OCI-LY3 (cell line): ENCODE data around the gene DLD.
"Not testable (repeated sequence)": the region's sequence is repeated elsewhere in the genome, so short reads cannot be mapped to it uniquely, and the experiment has no call there.

Source experiments
- H2AFZ ChIP-seq: fragments of 200-600, 300-600 bp; shearing (Covaris generic); 2 replicates; pipeline ENCODE4 v1.6.0; 2014; ENCODE audit warnings: antibody characterized with exemption, low read depth, low read length
- H3K27ac ChIP-seq: fragments of 200-600, 300-600 bp; sonication (generic); 2 replicates; pipeline ENCODE4 v1.5.1; 2014; ENCODE audit warnings: mild to moderate bottlenecking, low read length, moderate library complexity, mixed read lengths
- H3K27me3 ChIP-seq: fragments of 200-600, 300-600 bp; sonication (generic); 2 replicates; pipeline ENCODE4 v1.6.1; 2014; ENCODE audit warnings: low read depth, low read length, mixed read lengths
- H3K36me3 ChIP-seq: fragments of 200-600, 300-600 bp; sonication (generic); replicated peaks from 2 replicates; pipeline ENCODE3; 2014; ENCODE audit warnings: low read depth, low read length, mixed read lengths
- H3K4me1 ChIP-seq: fragments of 300-600, 200-600 bp; sonication (generic); 2 replicates; pipeline ENCODE4 v1.6.1; 2014; ENCODE audit warnings: low read length, mixed read lengths
- H3K4me2 ChIP-seq: fragments of 200-600, 300-600 bp; sonication (generic); 2 replicates; pipeline ENCODE4 v1.6.1; 2014; ENCODE audit warnings: low read length, mixed read lengths
- H3K4me3 ChIP-seq: fragments of 300-600, 200-600 bp; sonication (generic); 2 replicates; pipeline ENCODE4 v1.5.1; 2014; ENCODE audit warnings: antibody characterized with exemption, mild to moderate bottlenecking, low read length, moderate library complexity
- H3K79me2 ChIP-seq: fragments of 300-600, 200-600 bp; shearing (Covaris generic); 2 replicates; pipeline ENCODE4 v1.6.1; 2014; ENCODE audit warnings: mild to moderate bottlenecking, low read length, mixed read lengths
- H3K9ac ChIP-seq: fragments of 300-600, 200-600 bp; shearing (Covaris generic); 2 replicates; pipeline ENCODE4 v1.6.0; 2014; ENCODE audit warnings: mild to moderate bottlenecking, low read length, moderate library complexity
- H3K9me3 ChIP-seq: fragments of 200-600, 300-600 bp; shearing (Covaris generic); 2 replicates; pipeline ENCODE4 v1.6.1; 2014; ENCODE audit warnings: low read length, mixed read lengths; ENCODE audit not compliant: insufficient read depth
- H4K20me1 ChIP-seq: fragments of 200-600, 300-600 bp; sonication (generic); 2 replicates; pipeline ENCODE4 v1.6.1; 2016; ENCODE audit warnings: low read length, mixed read lengths; ENCODE audit not compliant: insufficient read depth
- CTCF ChIP-seq: fragments of 200-600, 300-600 bp; sonication (generic); IDR thresholded peaks from 2 replicates; pipeline ENCODE4 v1.5.1; 2014; ENCODE audit warnings: antibody characterized with exemption, low read length, low read depth
- EZH2phosphoT487 ChIP-seq: fragments of 200-600 bp; shearing (Covaris generic); IDR thresholded peaks from 2 replicates; pipeline ENCODE4 v1.6.1; 2018; ENCODE audit warnings: antibody characterized with exemption, mixed run types, low read depth

Gene DLD

DNA sequence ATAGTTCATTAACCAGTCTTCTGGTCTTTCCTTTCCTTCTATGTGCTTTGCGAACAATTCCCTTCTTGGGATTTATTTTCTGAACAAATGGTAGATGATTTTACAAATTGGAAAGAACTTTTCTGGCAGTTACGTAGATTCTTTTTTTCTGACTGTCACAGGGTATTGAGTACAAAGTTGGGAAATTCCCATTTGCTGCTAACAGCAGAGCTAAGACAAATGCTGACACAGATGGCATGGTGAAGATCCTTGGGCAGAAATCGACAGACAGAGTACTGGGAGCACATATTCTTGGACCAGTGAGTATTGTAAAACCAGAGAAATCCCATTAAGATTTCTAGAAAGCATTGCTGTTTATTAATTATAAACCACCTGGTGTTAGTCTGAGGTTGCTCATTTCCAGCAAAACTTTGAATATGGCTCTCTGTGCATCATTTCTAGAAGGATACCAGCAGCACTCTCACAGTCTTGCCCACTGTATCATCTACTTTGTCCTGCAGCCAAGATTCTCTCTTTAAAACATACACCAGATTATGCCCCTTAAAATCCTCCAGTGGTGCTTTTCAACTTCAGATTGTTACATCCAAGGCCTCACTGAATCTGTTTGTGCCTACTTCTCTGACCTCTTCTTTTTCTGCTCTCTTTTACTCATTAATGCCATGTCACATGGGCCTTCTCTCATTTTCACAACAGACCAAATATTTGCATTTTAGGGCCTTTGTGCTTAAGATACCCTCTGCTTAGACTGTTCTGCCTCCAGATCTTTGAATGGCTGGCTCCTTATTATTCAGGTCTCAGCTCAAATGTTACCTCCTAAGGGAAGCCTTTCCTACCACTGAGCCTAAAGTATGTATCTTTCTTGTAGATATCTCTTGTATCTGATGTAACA, 27.0 kb downstream of the DLD start:
- H3K79me2 ChIP-seq, result no peaks in the 10 kb centered on the region; the same call in 1 of the 2 replicates
- H3K9ac ChIP-seq, result no peak overlapping the region
- no peaks in the 10 kb centered on the region for H3K9me3 ChIP-seq
- peak overlapping the region; percentile 59 for H3K4me2 ChIP-seq
- TF ChIP-seq CTCF (no peak), EZH2phosphoT487 (no peak)
- H3K4me1 ChIP-seq, result peaks cover 35% of the 10 kb centered on the region
- H3K27me3 ChIP-seq, result no peaks in the 10 kb centered on the region
- H3K27ac ChIP-seq, result peak overlapping the region; percentile 61
- H3K4me3 ChIP-seq, result peak overlapping the region; percentile 15; the same call in 1 of the 2 replicates
- H2AFZ ChIP-seq, result no peak overlapping the region
- 0 out of 2 replicates have a peak, but pooled peaks cover 4% of the 10 kb centered on the region for H4K20me1 ChIP-seq
- peaks cover 35% of the 10 kb centered on the region for H3K36me3 ChIP-seq

- TF ChIP-seq CTCF, result no peak
- TF ChIP-seq EZH2phosphoT487, result no peak
- H3K4me1 ChIP-seq, result peaks cover 35% of the 10 kb centered on the region
- no peak overlapping the region for H3K4me3 ChIP-seq
- H3K36me3 ChIP-seq, result peaks cover 42% of the 10 kb centered on the region
- no peak overlapping the region for H2AFZ ChIP-seq
- H3K4me2 ChIP-seq, result peak overlapping the region; percentile 59
- no peaks in the 10 kb centered on the region for H3K9me3 ChIP-seq
- no peak overlapping the region for H3K9ac ChIP-seq
- H4K20me1 ChIP-seq, result 0 out of 2 replicates have a peak, but pooled peaks cover 4% of the 10 kb centered on the region
- no peaks in the 10 kb centered on the region; the same call in 1 of the 2 replicates for H3K79me2 ChIP-seq
- no peaks in the 10 kb centered on the region for H3K27me3 ChIP-seq
- H3K27ac ChIP-seq, result peak overlapping the region; percentile 61
Observed at GRCh38 chr7:107918948-107919347, 28.0 kb downstream of the DLD start.

DNA sequence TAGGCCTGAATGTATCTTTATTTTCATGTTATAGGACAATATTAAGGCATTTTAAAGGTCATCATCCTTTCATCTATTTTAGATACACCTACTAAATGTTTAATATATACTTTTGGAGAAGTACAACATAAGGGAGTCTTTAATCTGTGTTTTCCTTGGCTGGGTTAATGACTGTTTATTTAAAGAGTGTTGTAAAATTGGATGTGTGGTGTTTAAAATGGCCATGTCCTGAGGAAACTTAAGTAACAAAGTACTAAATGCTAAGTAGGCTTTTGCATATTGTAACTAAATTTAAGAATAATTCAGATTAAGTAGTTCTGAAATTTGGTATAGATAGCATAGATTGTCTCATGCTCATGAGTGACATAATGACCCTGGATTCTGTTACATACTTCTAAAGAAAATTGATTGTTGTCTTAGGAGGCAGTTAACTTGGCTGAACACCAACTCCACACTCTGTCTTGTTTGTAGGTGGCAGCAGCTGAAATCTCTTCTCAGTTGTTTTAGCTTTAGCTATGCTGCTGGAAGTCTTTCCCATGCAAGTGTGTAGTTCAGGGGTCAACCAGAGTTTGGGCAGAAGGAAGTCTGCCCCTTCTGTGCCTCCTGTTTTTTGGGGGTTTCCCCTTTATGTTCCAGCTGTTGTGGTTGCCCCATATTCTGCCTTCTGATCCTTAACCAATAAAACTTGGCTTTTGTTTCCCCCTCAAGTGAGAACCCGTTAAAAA, 29.2 kb downstream of the DLD start:
- Histone ChIP-seq H3K4me3 (no peak overlapping the region), H3K27ac (no peak overlapping the region), H3K36me3 (peaks cover 45% of the 10 kb centered on the region), H4K20me1 (0 out of 2 replicates have a peak, but pooled peaks cover 4% of the 10 kb centered on the region), H3K4me2 (peak overlapping the region; percentile 28), H3K4me1 (peaks cover 43% of the 10 kb centered on the region), H3K79me2 (no peaks in the 10 kb centered on the region), H3K9me3 (no peaks in the 10 kb centered on the region), H3K9ac (no peak overlapping the region), H3K27me3 (no peaks in the 10 kb centered on the region), H2AFZ (no peak overlapping the region)
- TF ChIP-seq CTCF, result no peak
- TF ChIP-seq EZH2phosphoT487, result no peak

GRCh38 chr7:107921826-107922225, 30.8 kb downstream of the DLD start:
- Histone ChIP-seq H3K36me3 (peaks cover 53% of the 10 kb centered on the region), H3K4me1 (peaks cover 43% of the 10 kb centered on the region)
- not testable (repeated sequence) for H3K27me3 ChIP-seq, H2AFZ ChIP-seq, H3K9me3 ChIP-seq, H3K4me3 ChIP-seq, H3K79me2 ChIP-seq, H3K9ac ChIP-seq, H3K27ac ChIP-seq, H3K4me2 ChIP-seq, H4K20me1 ChIP-seq
